ENCODE results near the gene RNF181. TPM values are rescaled to one million over a fixed set of nuclear protein-coding genes. Genes with fewer than 3 reads are reported as not detected.

Gene RNF181
- total RNA-seq, 1 donor from 2014 or later, result 155 TPM

GRCh38 chr2:85547089-85547858 lies 48.3 kb upstream of the RNF181 start:
- H3K4me1 Mint-ChIP-seq (ENCODE audit: low read depth, unreplicated experiment), result peaks cover 32% of the 10 kb centered on the region
- no peak overlapping the region for H3K4me3 Mint-ChIP-seq (ENCODE audit: unreplicated experiment)

GRCh38 chr2:85547859-85548607 lies 47.5 kb upstream of the RNF181 start:
- TF ChIP-seq EZH2 (IDR thresholded peaks at IDR 0.05; ENCODE audit: insufficient read depth, low read length), result no peak
- no peak for TF ChIP-seq CTCF (IDR thresholded peaks at IDR 0.05; ENCODE audit: insufficient read depth, low read depth, low read length)
- no peak overlapping the region for H3K27ac Mint-ChIP-seq (ENCODE audit: unreplicated experiment)
- no peaks in the 10 kb centered on the region for H3K27me3 Mint-ChIP-seq (ENCODE audit: low read depth, unreplicated experiment)
- H3K27ac ChIP-seq (ENCODE audit: low read depth, low read length), result no peak overlapping the region
- no peak overlapping the region for H3K4me3 ChIP-seq (ENCODE audit: insufficient read depth, low read depth, low read length)
- no peak overlapping the region for H3K4me3 Mint-ChIP-seq (ENCODE audit: unreplicated experiment)
- no peak overlapping the region for H3K9ac ChIP-seq (ENCODE audit: low read length)
- DNase-seq (ENCODE audit: low read depth), result no peak
- H3K9me3 ChIP-seq (ENCODE audit: insufficient read depth, low read depth, low read length), result no peaks in the 10 kb centered on the region
- peaks cover 64% of the 10 kb centered on the region for H3K36me3 ChIP-seq (ENCODE audit: insufficient read depth, low read length)
- peaks cover 25% of the 10 kb centered on the region for H3K4me1 Mint-ChIP-seq (ENCODE audit: low read depth, unreplicated experiment)
- FAIRE-seq, result no peak
- H3K36me3 Mint-ChIP-seq (ENCODE audit: low read depth, unreplicated experiment), result peaks cover 27% of the 10 kb centered on the region
- H2AFZ ChIP-seq (ENCODE audit: low read depth, low read length), result no peak overlapping the region
- no peaks in the 10 kb centered on the region for H3K9me3 Mint-ChIP-seq (ENCODE audit: unreplicated experiment)
- H4K20me1 ChIP-seq (ENCODE audit: insufficient read depth, low read length), result peaks cover 50% of the 10 kb centered on the region
- H3K79me2 ChIP-seq (ENCODE audit: insufficient read depth, low read length), result peaks cover 3% of the 10 kb centered on the region
- H3K4me1 ChIP-seq (ENCODE audit: insufficient read depth, low read length), result peaks cover 10% of the 10 kb centered on the region
- H3K4me2 ChIP-seq (ENCODE audit: low read length), result no peak overlapping the region
- no peaks in the 10 kb centered on the region for H3K27me3 ChIP-seq (ENCODE audit: insufficient read depth, low read length)

More at GRCh38 chr2:85547089-85547858, 48.3 kb upstream of the RNF181 start:
- no peaks in the 10 kb centered on the region for H3K9me3 ChIP-seq (ENCODE audit: insufficient read depth, low read depth, low read length)
- no peaks in the 10 kb centered on the region for H3K27me3 Mint-ChIP-seq (ENCODE audit: low read depth, unreplicated experiment)
- H3K36me3 Mint-ChIP-seq (ENCODE audit: low read depth, unreplicated experiment), result peaks cover 33% of the 10 kb centered on the region
- H3K79me2 ChIP-seq (ENCODE audit: insufficient read depth, low read length), result peaks cover 11% of the 10 kb centered on the region
- no peaks in the 10 kb centered on the region for H3K27me3 ChIP-seq (ENCODE audit: insufficient read depth, low read length)
- FAIRE-seq (no peak), DNase-seq (ENCODE audit: low read depth) (no peak)
- H3K27ac Mint-ChIP-seq (ENCODE audit: unreplicated experiment), result peak overlapping the region; percentile 75
- H3K27ac ChIP-seq (ENCODE audit: low read depth, low read length), result no peak overlapping the region
- peaks cover 14% of the 10 kb centered on the region for H3K4me1 ChIP-seq (ENCODE audit: insufficient read depth, low read length)
- H4K20me1 ChIP-seq (ENCODE audit: insufficient read depth, low read length), result peaks cover 56% of the 10 kb centered on the region
- no peaks in the 10 kb centered on the region for H3K9me3 Mint-ChIP-seq (ENCODE audit: unreplicated experiment)
- no peak overlapping the region for H3K9ac ChIP-seq (ENCODE audit: low read length)
- no peak overlapping the region for H3K4me2 ChIP-seq (ENCODE audit: low read length)
- no peak overlapping the region for H2AFZ ChIP-seq (ENCODE audit: low read depth, low read length)
- peaks cover 65% of the 10 kb centered on the region for H3K36me3 ChIP-seq (ENCODE audit: insufficient read depth, low read length)
- no peak overlapping the region for H3K4me3 ChIP-seq (ENCODE audit: insufficient read depth, low read depth, low read length)
- TF ChIP-seq EZH2 (IDR thresholded peaks at IDR 0.05; ENCODE audit: insufficient read depth, low read length), result no peak

- H3K4me3 ChIP-seq (ENCODE audit: insufficient read depth, low read depth, low read length), result no peak overlapping the region
- H2AFZ ChIP-seq (ENCODE audit: low read depth, low read length), result no peak overlapping the region
- FAIRE-seq, result no peak
- no peak overlapping the region for H3K9ac ChIP-seq (ENCODE audit: low read length)
- no peaks in the 10 kb centered on the region for H3K27me3 ChIP-seq (ENCODE audit: insufficient read depth, low read length)
- H3K4me2 ChIP-seq (ENCODE audit: low read length), result no peak overlapping the region
- no peaks in the 10 kb centered on the region for H3K9me3 Mint-ChIP-seq (ENCODE audit: unreplicated experiment)
- no peaks in the 10 kb centered on the region for H3K27me3 Mint-ChIP-seq (ENCODE audit: low read depth, unreplicated experiment)
- no peak overlapping the region for H3K27ac Mint-ChIP-seq (ENCODE audit: unreplicated experiment)
- DNase-seq (ENCODE audit: low read depth), result no peak
- H3K36me3 Mint-ChIP-seq (ENCODE audit: low read depth, unreplicated experiment), result peaks cover 24% of the 10 kb centered on the region
- no peak for TF ChIP-seq CTCF (IDR thresholded peaks at IDR 0.05; ENCODE audit: insufficient read depth, low read depth, low read length)
- no peak for TF ChIP-seq EZH2 (IDR thresholded peaks at IDR 0.05; ENCODE audit: insufficient read depth, low read length)
- H3K4me1 Mint-ChIP-seq (ENCODE audit: low read depth, unreplicated experiment), result peaks cover 25% of the 10 kb centered on the region
- H3K36me3 ChIP-seq (ENCODE audit: insufficient read depth, low read length), result peaks cover 61% of the 10 kb centered on the region
- no peak overlapping the region for H3K4me3 Mint-ChIP-seq (ENCODE audit: unreplicated experiment)
- peaks cover 10% of the 10 kb centered on the region for H3K4me1 ChIP-seq (ENCODE audit: insufficient read depth, low read length)
- H3K79me2 ChIP-seq (ENCODE audit: insufficient read depth, low read length), result no peaks in the 10 kb centered on the region
- H4K20me1 ChIP-seq (ENCODE audit: insufficient read depth, low read length), result peaks cover 45% of the 10 kb centered on the region
- no peaks in the 10 kb centered on the region for H3K9me3 ChIP-seq (ENCODE audit: insufficient read depth, low read depth, low read length)
- H3K27ac ChIP-seq (ENCODE audit: low read depth, low read length), result no peak overlapping the region
These were observed 47.0 kb upstream of the RNF181 start for GRCh38 chr2:85548608-85548900.
